HepG2 (cell line): Measurements from ENCODE around the gene SLC1A4. TPM values are rescaled to one million over a fixed set of nuclear protein-coding genes. Genes with fewer than 3 reads are reported as not detected.

Source experiments
- ATAC-seq: fragments of 200-7000 bp; cut with Tn5 transposase; 3 replicates; pipeline ENCODE4 v1.9.1; 2020; ENCODE audit warnings: mild to moderate bottlenecking, moderate library complexity
- BruUV-seq: library from RNA; stranded (reverse); fragments of 400-500 nt; replicated peaks from 2 replicates; lab custom pipeline; 2021; lab: Mats Ljungman, UMichigan
- CTCF ChIA-PET: fragments of 300-600 bp; formaldehyde crosslinking; extraction: SDS; loops from one replicate; lab custom pipeline; 2021; ENCODE audit warnings: low total read pairs, inconsistent platforms, low intra/inter-chr PET ratio; lab: Yijun Ruan, JAX
- POLR2A ChIA-PET: fragments of 350-600 bp; sonication (Branson Sonifier 250); formaldehyde crosslinking; loops from one replicate; lab custom pipeline; 2020; ENCODE audit warnings: antibody characterized with exemption, inconsistent platforms; lab: Yijun Ruan, JAX
- DNase-seq: peaks from one replicate; pipeline ENCODE4 v3.0.0-alpha.2; 2015; ENCODE audit warnings: low spot score
- FAIRE-seq: peaks from 3 replicates; lab custom pipeline; 2011; peaks lifted over from hg19 to GRCh38; lab: Jason Lieb, UNC
- H2AFZ ChIP-seq: one replicate; pipeline ENCODE4 v1.6.1; 2011; ENCODE audit warnings: low read length, inconsistent platforms
- H3K27ac ChIP-seq: fragments of 300-600 bp; 3 replicates; pipeline ENCODE4 v1.8.0; 2011; ENCODE audit warnings: mixed run types, mild to moderate bottlenecking, mixed read lengths, low read length, inconsistent platforms; ENCODE audit not compliant: insufficient read depth; ENCODE audit errors: extremely low read length
- H3K27me3 ChIP-seq, 2 experiments: fragments of 200-600 bp in 1 of 2; 2 replicates in 1 of 2; 3 replicates in 1 of 2; pipeline versions ENCODE4 v1.6.0 to v1.8.0; 2011; ENCODE audit warnings: low read length in 2 of 2, mild to moderate bottlenecking in 2 of 2, moderate library complexity in 2 of 2, inconsistent platforms in 1 of 2; ENCODE audit not compliant: insufficient read depth in 2 of 2, control insufficient read depth in 1 of 2
- H3K36me3 ChIP-seq, 2 experiments: fragments of 200-600 bp in 1 of 2; replicated peaks in 1 of 2; 2 replicates in 1 of 2; 3 replicates in 1 of 2; pipeline versions ENCODE4 v1.5.1 to v1.8.0; 2011; ENCODE audit warnings: low read length in 2 of 2, inconsistent platforms in 1 of 2; ENCODE audit not compliant: insufficient read depth in 2 of 2, control insufficient read depth in 1 of 2
- H3K4me1 ChIP-seq: 2 replicates; pipeline ENCODE4 v1.5.1; 2012; ENCODE audit warnings: low read length, inconsistent platforms; ENCODE audit not compliant: insufficient read depth
- H3K4me2 ChIP-seq: 2 replicates; pipeline ENCODE4 v1.6.0; 2011; ENCODE audit warnings: low read depth, low read length, inconsistent platforms
- H3K4me3 ChIP-seq, 3 experiments: fragments of 200-600 bp in 1 of 3; sonication (generic), shearing (Covaris generic) in 1 of 3; replicated peaks in 1 of 3; 2 replicates each; pipeline ENCODE4 v1.5.1; 2011 to 2016; ENCODE audit warnings: low read length in 3 of 3, inconsistent platforms in 2 of 3, low read depth in 2 of 3, mild to moderate bottlenecking in 2 of 3, control low read depth in 1 of 3, mixed read lengths in 1 of 3; ENCODE audit not compliant: insufficient read depth in 1 of 3
- H3K79me2 ChIP-seq: one replicate; pipeline ENCODE4 v1.6.1; 2011; ENCODE audit warnings: low read length, inconsistent platforms; ENCODE audit not compliant: insufficient read depth
- H3K9ac ChIP-seq: 2 replicates; pipeline ENCODE4 v1.6.0; 2011; ENCODE audit warnings: mild to moderate bottlenecking, low read depth, low read length, inconsistent platforms; ENCODE audit not compliant: insufficient read depth
- H3K9me3 ChIP-seq: 2 replicates; pipeline ENCODE4 v1.5.1; 2012; ENCODE audit warnings: mild to moderate bottlenecking, low read length
- H4K20me1 ChIP-seq: 2 replicates; pipeline ENCODE4 v1.6.0; 2011; ENCODE audit warnings: inconsistent platforms, mild to moderate bottlenecking, low read length, moderate library complexity; ENCODE audit not compliant: insufficient read depth
- AGO1 ChIP-seq: fragments of 200-400 bp; formaldehyde crosslinking; IDR thresholded peaks from 2 replicates; pipeline ENCODE4 v1.6.1; 2017; ENCODE audit warnings: mild to moderate bottlenecking, low read depth, low read length, moderate library complexity; ENCODE audit not compliant: poor library complexity, severe bottlenecking
- AGO2 ChIP-seq: fragments of 200-400 bp; formaldehyde crosslinking; optimal IDR thresholded peaks from 2 replicates; pipeline ENCODE3; 2017; ENCODE audit warnings: mild to moderate bottlenecking, low read depth, low read length, moderate library complexity
- BORCS8-MEF2B ChIP-seq: sonication (generic); formaldehyde crosslinking; IDR thresholded peaks from 2 replicates; pipeline ENCODE4 v1.8.0; 2022; ENCODE audit warnings: mild to moderate bottlenecking, missing genetic modification reagents
- E2F5 ChIP-seq: sonication (generic); formaldehyde crosslinking; conservative IDR thresholded peaks from 2 replicates; pipeline ENCODE4 v1.4.0; 2020; ENCODE audit warnings: missing genetic modification reagents
- HIVEP1 ChIP-seq: sonication (generic); formaldehyde crosslinking; IDR thresholded peaks from 2 replicates; pipeline ENCODE4 v1.4.0; 2020; ENCODE audit warnings: mild to moderate bottlenecking, missing genetic modification reagents
- HMG20A ChIP-seq: IDR thresholded peaks from 2 replicates; pipeline ENCODE4 v1.6.1; 2016; ENCODE audit warnings: borderline replicate concordance
- NRL ChIP-seq: sonication (generic); formaldehyde crosslinking; IDR thresholded peaks from 2 replicates; pipeline ENCODE4 v1.5.0; 2020; ENCODE audit warnings: missing genetic modification reagents, mild to moderate bottlenecking, moderate library complexity, borderline replicate concordance
- SMAD9 ChIP-seq: sonication (generic); formaldehyde crosslinking; IDR thresholded peaks from 2 replicates; pipeline ENCODE4 v1.5.1; 2020; ENCODE audit warnings: mild to moderate bottlenecking, missing genetic modification reagents
- STAT5B ChIP-seq: sonication (generic); formaldehyde crosslinking; IDR thresholded peaks from 2 replicates; pipeline ENCODE4 v1.4.0; 2020; ENCODE audit warnings: missing genetic modification reagents
- ZC3H13 ChIP-seq: sonication (generic); formaldehyde crosslinking; IDR thresholded peaks from 2 replicates; pipeline ENCODE4 v1.8.1; 2023; ENCODE audit warnings: mild to moderate bottlenecking, missing genetic modification reagents, moderate library complexity
- WGBS: methylation state at CpG from one replicate; pipeline ENCODE4 v1.1.6; 2017; ENCODE audit warnings: low lambda C conversion rate; 5-methylcytosine and 5-hydroxymethylcytosine counted together
- in situ Hi-C: cut with HindIII; loops from 2 replicates; pipeline ENCODE4 v1.10.0; 2017; ENCODE audit warnings: low pct_unique_long_range_greater_than_20kb; ENCODE audit not compliant: extremely low pct_ligation_motif_present
- intact Hi-C: fragments of 100-400 bp; cut with micrococcal nuclease; formaldehyde crosslinking; loops from one replicate; pipeline ENCODE4 v1.10.0; 2022; ENCODE audit not compliant: unreplicated experiment
- polyA plus RNA-seq, 8 experiments: library from polyadenylated mRNA; depleted of rRNA in 3 of 8; stranded (reverse) in 7 of 8; unstranded in 1 of 8; fragments of >200 nt; fragmentation: Illumina TruSeq in 4 of 8; extraction: Trizol in 4 of 8; gene quantifications; 2 replicates each; pipeline versions ENCODE4 v1.2.1 to v1.2.3, GENCODE V29; 2011 to 2016; ENCODE audit warnings: low read depth in 4 of 8, missing spikeins in 1 of 8, mixed read lengths in 1 of 8; ENCODE audit not compliant: insufficient read depth in 1 of 8
- total RNA-seq, 5 experiments: library from RNA; depleted of rRNA; stranded (reverse); fragments of >200 nt; fragmentation: Illumina TruSeq; extraction: Trizol; gene quantifications; 2 replicates each; pipeline ENCODE4 v1.2.3, GENCODE V29; 2016; ENCODE audit warnings: low read depth in 1 of 5
- TF ChIP-seq, protein P1 (sequence below): sonication (generic); formaldehyde crosslinking; IDR thresholded peaks from 2 replicates; pipeline ENCODE4 v1.8.0; 2022; ENCODE audit warnings: missing genetic modification reagents, mild to moderate bottlenecking, moderate library complexity, borderline replicate concordance
- TF ChIP-seq, protein P2 (sequence below): sonication (generic); formaldehyde crosslinking; IDR thresholded peaks from 2 replicates; pipeline ENCODE4 v1.9.0; 2022; ENCODE audit warnings: missing genetic modification reagents, mild to moderate bottlenecking, borderline replicate concordance
- TF ChIP-seq, protein P3 (sequence below): sonication (generic); formaldehyde crosslinking; conservative IDR thresholded peaks from 2 replicates; pipeline ENCODE4 v1.4.0; 2020; ENCODE audit warnings: mild to moderate bottlenecking, missing genetic modification reagents, moderate library complexity

Gene SLC1A4
- total and polyA plus RNA-seq, 2 of the 13 experiments (the other 11 are each of a cell fraction or from before 2014, with no cell fraction given): 21.0 to 39.6 TPM

GRCh38 chr2:65072181-65072970 lies 83.2 kb downstream of the SLC1A4 start:
- Histone ChIP-seq H3K79me2 (peaks cover 15% of the 10 kb centered on the region), H3K4me1 (peaks cover 44% of the 10 kb centered on the region), H3K4me3 (no peak overlapping the region), H3K36me3 (peaks cover 38 to 56% of the 10 kb centered on the region in 2 experiments), H3K4me2 (no peak overlapping the region), H3K27me3 (no peaks in the 10 kb centered on the region), H3K27ac (no peak overlapping the region), H4K20me1 (peaks cover 5% of the 10 kb centered on the region; the same call in 1 of the 2 replicates), H3K9me3 (no peaks in the 10 kb centered on the region), H2AFZ (no peak overlapping the region), H3K9ac (no peak overlapping the region)
- no peak for DNase-seq
- TSS peak; percentile 9 for BruUV-seq
- no peak for FAIRE-seq
- WGBS: 96% methylated on average over 20 of the region's 20 CpGs
- intact Hi-C loops: no loop called here
- POLR2A ChIA-PET: interaction anchor here (0.9 to 5.4 kb wide), 2 partner anchors 13 to 16 kb away, joined by 4 to 35 read pairs; partner anchors contain the start of gene CEP68
- in situ Hi-C loops: loop anchor here (5.0 to 25.0 kb wide), 2 partner anchors 115 to 490 kb away; no protein-coding TSS in a partner anchor
- CTCF ChIA-PET: no interaction called here
- 0 out of 3 replicates have a peak, but pooled peaks have one; percentile 1 for ATAC-seq
- TF ChIP-seq AGO2 (peak; percentile 64), E2F5 (no peak), STAT5B (CRISPR knock-in tag) (no peak), SMAD9 (no peak), BORCS8-MEF2B (CRISPR knock-in tag) (0 out of 2 replicates have a peak, but pooled peaks have one; percentile 27), ZC3H13 (CRISPR knock-in tag) (peak; percentile 59), AGO1 (peak; percentile 69), NRL (CRISPR knock-in tag) (0 out of 2 replicates have a peak, but pooled peaks have one; percentile 28), HMG20A (CRISPR knock-in tag) (no peak), HIVEP1 (no peak)
- TF ChIP-seq, protein P1, sequence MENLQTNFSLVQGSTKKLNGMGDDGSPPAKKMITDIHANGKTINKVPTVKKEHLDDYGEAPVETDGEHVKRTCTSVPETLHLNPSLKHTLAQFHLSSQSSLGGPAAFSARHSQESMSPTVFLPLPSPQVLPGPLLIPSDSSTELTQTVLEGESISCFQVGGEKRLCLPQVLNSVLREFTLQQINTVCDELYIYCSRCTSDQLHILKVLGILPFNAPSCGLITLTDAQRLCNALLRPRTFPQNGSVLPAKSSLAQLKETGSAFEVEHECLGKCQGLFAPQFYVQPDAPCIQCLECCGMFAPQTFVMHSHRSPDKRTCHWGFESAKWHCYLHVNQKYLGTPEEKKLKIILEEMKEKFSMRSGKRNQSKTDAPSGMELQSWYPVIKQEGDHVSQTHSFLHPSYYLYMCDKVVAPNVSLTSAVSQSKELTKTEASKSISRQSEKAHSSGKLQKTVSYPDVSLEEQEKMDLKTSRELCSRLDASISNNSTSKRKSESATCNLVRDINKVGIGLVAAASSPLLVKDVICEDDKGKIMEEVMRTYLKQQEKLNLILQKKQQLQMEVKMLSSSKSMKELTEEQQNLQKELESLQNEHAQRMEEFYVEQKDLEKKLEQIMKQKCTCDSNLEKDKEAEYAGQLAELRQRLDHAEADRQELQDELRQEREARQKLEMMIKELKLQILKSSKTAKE (CRISPR knock-in tag): no peak
- TF ChIP-seq, protein P2, sequence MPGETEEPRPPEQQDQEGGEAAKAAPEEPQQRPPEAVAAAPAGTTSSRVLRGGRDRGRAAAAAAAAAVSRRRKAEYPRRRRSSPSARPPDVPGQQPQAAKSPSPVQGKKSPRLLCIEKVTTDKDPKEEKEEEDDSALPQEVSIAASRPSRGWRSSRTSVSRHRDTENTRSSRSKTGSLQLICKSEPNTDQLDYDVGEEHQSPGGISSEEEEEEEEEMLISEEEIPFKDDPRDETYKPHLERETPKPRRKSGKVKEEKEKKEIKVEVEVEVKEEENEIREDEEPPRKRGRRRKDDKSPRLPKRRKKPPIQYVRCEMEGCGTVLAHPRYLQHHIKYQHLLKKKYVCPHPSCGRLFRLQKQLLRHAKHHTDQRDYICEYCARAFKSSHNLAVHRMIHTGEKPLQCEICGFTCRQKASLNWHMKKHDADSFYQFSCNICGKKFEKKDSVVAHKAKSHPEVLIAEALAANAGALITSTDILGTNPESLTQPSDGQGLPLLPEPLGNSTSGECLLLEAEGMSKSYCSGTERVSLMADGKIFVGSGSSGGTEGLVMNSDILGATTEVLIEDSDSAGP (CRISPR knock-in tag): peak; percentile 31; the same call in 1 of the 2 replicates
- TF ChIP-seq, protein P3, sequence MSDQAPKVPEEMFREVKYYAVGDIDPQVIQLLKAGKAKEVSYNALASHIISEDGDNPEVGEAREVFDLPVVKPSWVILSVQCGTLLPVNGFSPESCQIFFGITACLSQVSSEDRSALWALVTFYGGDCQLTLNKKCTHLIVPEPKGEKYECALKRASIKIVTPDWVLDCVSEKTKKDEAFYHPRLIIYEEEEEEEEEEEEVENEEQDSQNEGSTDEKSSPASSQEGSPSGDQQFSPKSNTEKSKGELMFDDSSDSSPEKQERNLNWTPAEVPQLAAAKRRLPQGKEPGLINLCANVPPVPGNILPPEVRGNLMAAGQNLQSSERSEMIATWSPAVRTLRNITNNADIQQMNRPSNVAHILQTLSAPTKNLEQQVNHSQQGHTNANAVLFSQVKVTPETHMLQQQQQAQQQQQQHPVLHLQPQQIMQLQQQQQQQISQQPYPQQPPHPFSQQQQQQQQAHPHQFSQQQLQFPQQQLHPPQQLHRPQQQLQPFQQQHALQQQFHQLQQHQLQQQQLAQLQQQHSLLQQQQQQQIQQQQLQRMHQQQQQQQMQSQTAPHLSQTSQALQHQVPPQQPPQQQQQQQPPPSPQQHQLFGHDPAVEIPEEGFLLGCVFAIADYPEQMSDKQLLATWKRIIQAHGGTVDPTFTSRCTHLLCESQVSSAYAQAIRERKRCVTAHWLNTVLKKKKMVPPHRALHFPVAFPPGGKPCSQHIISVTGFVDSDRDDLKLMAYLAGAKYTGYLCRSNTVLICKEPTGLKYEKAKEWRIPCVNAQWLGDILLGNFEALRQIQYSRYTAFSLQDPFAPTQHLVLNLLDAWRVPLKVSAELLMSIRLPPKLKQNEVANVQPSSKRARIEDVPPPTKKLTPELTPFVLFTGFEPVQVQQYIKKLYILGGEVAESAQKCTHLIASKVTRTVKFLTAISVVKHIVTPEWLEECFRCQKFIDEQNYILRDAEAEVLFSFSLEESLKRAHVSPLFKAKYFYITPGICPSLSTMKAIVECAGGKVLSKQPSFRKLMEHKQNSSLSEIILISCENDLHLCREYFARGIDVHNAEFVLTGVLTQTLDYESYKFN (CRISPR knock-in tag): no peak
